HepG2 (cell line): ENCODE data around the gene SECTM1. TPM values are rescaled to one million over a fixed set of nuclear protein-coding genes. Genes with fewer than 3 reads are reported as not detected.
A peak's percentile ranks its signal among the peaks of the same experiment; 100 is the strongest.

Source experiments
- ATAC-seq: fragments of 200-7000 bp; cut with Tn5 transposase; 3 replicates; pipeline ENCODE4 v1.9.1; 2020; ENCODE audit warnings: mild to moderate bottlenecking, moderate library complexity
- BruUV-seq: library from RNA; stranded (reverse); fragments of 400-500 nt; replicated peaks from 2 replicates; lab custom pipeline; 2021; lab: Mats Ljungman, UMichigan
- CTCF ChIA-PET: fragments of 300-600 bp; formaldehyde crosslinking; extraction: SDS; loops from one replicate; lab custom pipeline; 2021; ENCODE audit warnings: low total read pairs, inconsistent platforms, low intra/inter-chr PET ratio; lab: Yijun Ruan, JAX
- POLR2A ChIA-PET: fragments of 350-600 bp; sonication (Branson Sonifier 250); formaldehyde crosslinking; loops from one replicate; lab custom pipeline; 2020; ENCODE audit warnings: antibody characterized with exemption, inconsistent platforms; lab: Yijun Ruan, JAX
- DNase-seq: peaks from one replicate; pipeline ENCODE4 v3.0.0-alpha.2; 2015; ENCODE audit warnings: low spot score
- FAIRE-seq: peaks from 3 replicates; lab custom pipeline; 2011; peaks lifted over from hg19 to GRCh38; lab: Jason Lieb, UNC
- H2AFZ ChIP-seq: one replicate; pipeline ENCODE4 v1.6.1; 2011; ENCODE audit warnings: low read length, inconsistent platforms
- H3K27ac ChIP-seq: fragments of 300-600 bp; 3 replicates; pipeline ENCODE4 v1.8.0; 2011; ENCODE audit warnings: mixed run types, mild to moderate bottlenecking, mixed read lengths, low read length, inconsistent platforms; ENCODE audit not compliant: insufficient read depth; ENCODE audit errors: extremely low read length
- H3K27me3 ChIP-seq, 2 experiments: fragments of 200-600 bp in 1 of 2; 2 replicates in 1 of 2; 3 replicates in 1 of 2; pipeline versions ENCODE4 v1.6.0 to v1.8.0; 2011; ENCODE audit warnings: low read length in 2 of 2, mild to moderate bottlenecking in 2 of 2, moderate library complexity in 2 of 2, inconsistent platforms in 1 of 2; ENCODE audit not compliant: insufficient read depth in 2 of 2, control insufficient read depth in 1 of 2
- H3K36me3 ChIP-seq, 2 experiments: fragments of 200-600 bp in 1 of 2; replicated peaks in 1 of 2; 2 replicates in 1 of 2; 3 replicates in 1 of 2; pipeline versions ENCODE4 v1.5.1 to v1.8.0; 2011; ENCODE audit warnings: low read length in 2 of 2, inconsistent platforms in 1 of 2; ENCODE audit not compliant: insufficient read depth in 2 of 2, control insufficient read depth in 1 of 2
- H3K4me1 ChIP-seq: 2 replicates; pipeline ENCODE4 v1.5.1; 2012; ENCODE audit warnings: low read length, inconsistent platforms; ENCODE audit not compliant: insufficient read depth
- H3K4me2 ChIP-seq: 2 replicates; pipeline ENCODE4 v1.6.0; 2011; ENCODE audit warnings: low read depth, low read length, inconsistent platforms
- H3K4me3 ChIP-seq, 3 experiments: fragments of 200-600 bp in 1 of 3; sonication (generic), shearing (Covaris generic) in 1 of 3; replicated peaks in 1 of 3; 2 replicates each; pipeline ENCODE4 v1.5.1; 2011 to 2016; ENCODE audit warnings: low read length in 3 of 3, inconsistent platforms in 2 of 3, low read depth in 2 of 3, mild to moderate bottlenecking in 2 of 3, control low read depth in 1 of 3, mixed read lengths in 1 of 3; ENCODE audit not compliant: insufficient read depth in 1 of 3
- H3K79me2 ChIP-seq: one replicate; pipeline ENCODE4 v1.6.1; 2011; ENCODE audit warnings: low read length, inconsistent platforms; ENCODE audit not compliant: insufficient read depth
- H3K9ac ChIP-seq: 2 replicates; pipeline ENCODE4 v1.6.0; 2011; ENCODE audit warnings: mild to moderate bottlenecking, low read depth, low read length, inconsistent platforms; ENCODE audit not compliant: insufficient read depth
- H3K9me3 ChIP-seq: 2 replicates; pipeline ENCODE4 v1.5.1; 2012; ENCODE audit warnings: mild to moderate bottlenecking, low read length
- H4K20me1 ChIP-seq: 2 replicates; pipeline ENCODE4 v1.6.0; 2011; ENCODE audit warnings: inconsistent platforms, mild to moderate bottlenecking, low read length, moderate library complexity; ENCODE audit not compliant: insufficient read depth
- BRD4 ChIP-seq: sonication (generic); formaldehyde crosslinking; IDR thresholded peaks from 2 replicates; pipeline ENCODE4 v1.4.0; 2020; ENCODE audit warnings: missing genetic modification reagents
- CBFB ChIP-seq: sonication (generic); formaldehyde crosslinking; IDR thresholded peaks from 2 replicates; pipeline ENCODE4 v1.4.0; 2020; ENCODE audit warnings: missing genetic modification reagents
- GRHL1 ChIP-seq: sonication (generic); formaldehyde crosslinking; conservative IDR thresholded peaks from 2 replicates; pipeline ENCODE4 v1.8.0; 2022; ENCODE audit warnings: missing genetic modification reagents
- HOXD1 ChIP-seq: sonication (generic); formaldehyde crosslinking; IDR thresholded peaks from 2 replicates; pipeline ENCODE4 v1.5.0; 2020; ENCODE audit warnings: missing genetic modification reagents
- MAF1 ChIP-seq: sonication (generic); formaldehyde crosslinking; IDR thresholded peaks from 2 replicates; pipeline ENCODE4 v1.5.0; 2020; ENCODE audit warnings: missing genetic modification reagents, borderline replicate concordance
- REPIN1 ChIP-seq: sonication (generic); formaldehyde crosslinking; IDR thresholded peaks from 2 replicates; pipeline ENCODE4 v1.8.0; 2022; ENCODE audit warnings: missing genetic modification reagents, low read depth, mild to moderate bottlenecking, borderline replicate concordance
- TGIF2 ChIP-seq: IDR thresholded peaks from 2 replicates; pipeline ENCODE4 v1.6.1; 2016; ENCODE audit warnings: control low read depth, missing compliant biosample characterization
- ZFP82 ChIP-seq: sonication (generic); formaldehyde crosslinking; IDR thresholded peaks from 2 replicates; pipeline ENCODE4 v1.5.1; 2020; ENCODE audit warnings: mild to moderate bottlenecking, missing genetic modification reagents, borderline replicate concordance
- ZNF333 ChIP-seq: sonication (generic); formaldehyde crosslinking; IDR thresholded peaks from 2 replicates; pipeline ENCODE4 v1.4.0; 2020; ENCODE audit warnings: mild to moderate bottlenecking, missing genetic modification reagents, borderline replicate concordance
- ZNF354B ChIP-seq: sonication (generic); formaldehyde crosslinking; IDR thresholded peaks from 2 replicates; pipeline ENCODE4 v1.8.0; 2022; ENCODE audit warnings: mild to moderate bottlenecking, missing genetic modification reagents
- ZNF407 ChIP-seq: sonication (generic); formaldehyde crosslinking; IDR thresholded peaks from one replicate; pipeline ENCODE4 v1.5.1; 2020; ENCODE audit warnings: mild to moderate bottlenecking, missing genetic modification reagents; ENCODE audit errors: not compliant biosample characterization
- ZNF460 ChIP-seq: sonication (generic); formaldehyde crosslinking; IDR thresholded peaks from 2 replicates; pipeline ENCODE4 v1.5.1; 2020; ENCODE audit warnings: missing genetic modification reagents, mild to moderate bottlenecking, borderline replicate concordance
- ZNF678 ChIP-seq: sonication (generic); formaldehyde crosslinking; IDR thresholded peaks from 2 replicates; pipeline ENCODE4 v1.4.0; 2020; ENCODE audit warnings: mild to moderate bottlenecking, missing genetic modification reagents
- ZNF792 ChIP-seq: IDR thresholded peaks from 2 replicates; pipeline ENCODE4 v1.6.1; 2016
- WGBS: methylation state at CpG from one replicate; pipeline ENCODE4 v1.1.6; 2017; ENCODE audit warnings: low lambda C conversion rate; 5-methylcytosine and 5-hydroxymethylcytosine counted together
- in situ Hi-C: cut with HindIII; loops from 2 replicates; pipeline ENCODE4 v1.10.0; 2017; ENCODE audit warnings: low pct_unique_long_range_greater_than_20kb; ENCODE audit not compliant: extremely low pct_ligation_motif_present
- intact Hi-C: fragments of 100-400 bp; cut with micrococcal nuclease; formaldehyde crosslinking; loops from one replicate; pipeline ENCODE4 v1.10.0; 2022; ENCODE audit not compliant: unreplicated experiment
- polyA plus RNA-seq, 8 experiments: library from polyadenylated mRNA; depleted of rRNA in 3 of 8; stranded (reverse) in 7 of 8; unstranded in 1 of 8; fragments of >200 nt; fragmentation: Illumina TruSeq in 4 of 8; extraction: Trizol in 4 of 8; gene quantifications; 2 replicates each; pipeline versions ENCODE4 v1.2.1 to v1.2.3, GENCODE V29; 2011 to 2016; ENCODE audit warnings: low read depth in 4 of 8, missing spikeins in 1 of 8, mixed read lengths in 1 of 8; ENCODE audit not compliant: insufficient read depth in 1 of 8
- total RNA-seq, 5 experiments: library from RNA; depleted of rRNA; stranded (reverse); fragments of >200 nt; fragmentation: Illumina TruSeq; extraction: Trizol; gene quantifications; 2 replicates each; pipeline ENCODE4 v1.2.3, GENCODE V29; 2016; ENCODE audit warnings: low read depth in 1 of 5

Gene SECTM1
- total and polyA plus RNA-seq, 2 of the 13 experiments (the other 11 are each of a cell fraction or from before 2014, with no cell fraction given) = 3.5 to 5.3 TPM

- TF ChIP-seq ZNF354B (CRISPR knock-in tag) = no peak
- TF ChIP-seq ZNF460 (CRISPR knock-in tag) = no peak
- TF ChIP-seq HOXD1 (CRISPR knock-in tag) = no peak
- no peak for TF ChIP-seq MAF1 (CRISPR knock-in tag)
- TF ChIP-seq, all 625 proteins: peak for 13
These were observed 21.3 kb upstream of the SECTM1 start (continued) for GRCh38 chr17:82354804-82355308.

GRCh38 chr17:82353484-82353883 is 19.9 kb upstream of the SECTM1 start:
- Histone ChIP-seq H3K4me3 (no peak overlapping the region), H3K36me3 (no peaks in the 10 kb centered on the region), H3K4me1 (peaks cover 100% of the 10 kb centered on the region), H3K9ac (no peak overlapping the region), H3K9me3 (no peaks in the 10 kb centered on the region), H3K27ac (no peak overlapping the region), H3K4me2 (no peak overlapping the region; the same call in 1 of the 2 replicates), H4K20me1 (no peaks in the 10 kb centered on the region), H3K27me3 (no peaks in the 10 kb centered on the region), H2AFZ (no peak overlapping the region), H3K79me2 (no peaks in the 10 kb centered on the region)
- DNase-seq = no peak
- no peak for ATAC-seq
- CTCF ChIA-PET = interaction anchor here (0.9 to 5.1 kb wide), 3 partner anchors 61 to 71 kb away, joined by 3 to 41 read pairs (median 17); no protein-coding TSS in a partner anchor
- POLR2A ChIA-PET = no interaction called here
- FAIRE-seq = no peak
- intact Hi-C loops = loop anchor here (2.0 to 5.0 kb wide), 3 partner anchors 34 to 199 kb away; no protein-coding TSS in a partner anchor
- BruUV-seq = no TSS peak
- in situ Hi-C loops = loop anchor here (5.0 to 10.0 kb wide), 3 partner anchors 34 to 201 kb away; no protein-coding TSS in a partner anchor
- 51% methylated on average over 7 of the region's 8 CpGs for WGBS
- TF ChIP-seq ZFP82 (CRISPR knock-in tag) = no peak
- TF ChIP-seq CBFB (CRISPR knock-in tag) = no peak
- no peak for TF ChIP-seq ZNF792
- no peak for TF ChIP-seq ZNF407
- no peak for TF ChIP-seq GRHL1 (CRISPR knock-in tag)
- TF ChIP-seq ZNF678 (CRISPR knock-in tag) = no peak
- TF ChIP-seq ZNF333 = no peak
- TF ChIP-seq REPIN1 (CRISPR knock-in tag) = no peak
- TF ChIP-seq TGIF2 (CRISPR knock-in tag) = no peak
- 0 out of 2 replicates have a peak, but pooled peaks have one; percentile 11 for TF ChIP-seq BRD4 (CRISPR knock-in tag)
